Endothelial cell (in vitro differentiated cells): ENCODE results near the gene SHOC1. TPM values are rescaled to one million over a fixed set of nuclear protein-coding genes. Genes with fewer than 3 reads are reported as not detected.

Experiments used
- DNase-seq: peaks from one replicate; pipeline ENCODE4 v3.0.0; 2021; ENCODE audit warnings: low spot score
- H3K27ac Mint-ChIP-seq: one replicate; pipeline ENCODE4 v1.8.0; 2021; ENCODE audit warnings: mixed read lengths, inconsistent platforms; ENCODE audit not compliant: unreplicated experiment
- H3K27me3 Mint-ChIP-seq: one replicate; pipeline ENCODE4 v1.8.0; 2021; ENCODE audit warnings: mild to moderate bottlenecking, moderate library complexity, mixed read lengths, inconsistent platforms; ENCODE audit not compliant: unreplicated experiment
- H3K36me3 Mint-ChIP-seq: one replicate; pipeline ENCODE4 v1.8.0; 2021; ENCODE audit warnings: mild to moderate bottlenecking, low read depth, mixed read lengths, inconsistent platforms; ENCODE audit not compliant: unreplicated experiment
- H3K4me1 Mint-ChIP-seq: one replicate; pipeline ENCODE4 v1.8.0; 2021; ENCODE audit warnings: mild to moderate bottlenecking, mixed read lengths, inconsistent platforms; ENCODE audit not compliant: unreplicated experiment
- H3K4me3 Mint-ChIP-seq: one replicate; pipeline ENCODE4 v1.8.0; 2021; ENCODE audit warnings: mild to moderate bottlenecking, mixed read lengths, inconsistent platforms; ENCODE audit not compliant: unreplicated experiment
- H3K9me3 Mint-ChIP-seq: one replicate; pipeline ENCODE4 v1.8.0; 2021; ENCODE audit warnings: mixed read lengths, inconsistent platforms; ENCODE audit not compliant: unreplicated experiment
- CTCF ChIP-seq: fragments of 200-600 bp; sonication (generic); IDR thresholded peaks from one replicate; pipeline ENCODE4 v1.5.0; 2021; ENCODE audit warnings: antibody characterized with exemption; ENCODE audit not compliant: unreplicated experiment
- total RNA-seq: library from RNA; stranded (reverse); fragmentation: NEBNext Ultra II Directional; extraction: Animal tissue kit (Norgen Biotek cat#: 25700); gene quantifications from one replicate; pipeline ENCODE4 v1.2.1, GENCODE V29; 2021; ENCODE audit not compliant: unreplicated experiment

SHOC1 gene
- total RNA-seq, 1 donor from 2014 or later, result not detected

- DNase-seq, result no peak
- no peaks in the 10 kb centered on the region for H3K4me1 Mint-ChIP-seq
- no peaks in the 10 kb centered on the region for H3K36me3 Mint-ChIP-seq
- no peak overlapping the region for H3K27ac Mint-ChIP-seq
- no peak overlapping the region for H3K4me3 Mint-ChIP-seq
- peaks cover 2% of the 10 kb centered on the region for H3K27me3 Mint-ChIP-seq
- no peaks in the 10 kb centered on the region for H3K9me3 Mint-ChIP-seq
- TF ChIP-seq CTCF, result no peak
Observed at GRCh38 chr9:111831371-111832108, 36.8 kb upstream of the SHOC1 start.

- no peaks in the 10 kb centered on the region for H3K9me3 Mint-ChIP-seq
Observed at GRCh38 chr9:111828193-111828592, 33.5 kb upstream of the SHOC1 start.

GRCh38 chr9:111825468-111826145 is 30.9 kb upstream of the SHOC1 start:
- Mint-ChIP-seq H3K27me3 (no peaks in the 10 kb centered on the region), H3K27ac (no peak overlapping the region), H3K4me3 (no peak overlapping the region), H3K4me1 (no peaks in the 10 kb centered on the region), H3K36me3 (no peaks in the 10 kb centered on the region), H3K9me3 (no peaks in the 10 kb centered on the region)
- no peak for DNase-seq
- TF ChIP-seq CTCF, result no peak

More at GRCh38 chr9:111828193-111828592, 33.5 kb upstream of the SHOC1 start:
- H3K4me1 Mint-ChIP-seq, result no peaks in the 10 kb centered on the region
- H3K27ac Mint-ChIP-seq, result no peak overlapping the region
- H3K4me3 Mint-ChIP-seq, result no peak overlapping the region
- DNase-seq, result no peak
- H3K27me3 Mint-ChIP-seq, result no peaks in the 10 kb centered on the region
- no peaks in the 10 kb centered on the region for H3K36me3 Mint-ChIP-seq
- no peak for TF ChIP-seq CTCF

DNA sequence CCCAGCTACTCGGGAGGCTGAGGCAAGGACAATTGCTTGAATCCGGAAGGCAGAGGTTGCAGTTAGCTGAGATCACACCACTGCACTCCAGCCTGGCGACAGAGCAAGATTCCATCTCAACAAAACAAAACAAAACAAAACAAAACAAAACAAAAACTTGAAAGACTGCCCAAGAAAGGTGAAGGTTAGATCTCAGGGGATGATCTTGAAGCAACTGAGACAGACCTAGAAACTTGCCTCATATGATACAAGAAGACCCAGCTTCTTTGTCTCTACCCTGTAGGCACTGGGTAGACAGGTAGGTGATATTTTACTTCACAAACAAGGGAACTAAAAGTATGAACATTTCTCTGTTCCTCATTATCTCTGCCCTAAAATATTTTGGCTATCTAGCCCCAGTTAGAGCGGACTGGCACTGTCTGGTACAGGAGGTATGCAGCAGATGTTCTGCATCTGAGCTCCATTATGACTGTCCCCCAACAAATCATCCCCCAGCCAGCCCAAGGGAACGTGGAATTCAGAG is 26.3 kb upstream of the SHOC1 start:
- H3K27me3 Mint-ChIP-seq, result no peaks in the 10 kb centered on the region
- H3K27ac Mint-ChIP-seq, result no peak overlapping the region
- no peak overlapping the region for H3K4me3 Mint-ChIP-seq
- no peak for TF ChIP-seq CTCF
- no peaks in the 10 kb centered on the region for H3K36me3 Mint-ChIP-seq
- no peak for DNase-seq
- H3K4me1 Mint-ChIP-seq, result no peaks in the 10 kb centered on the region
- H3K9me3 Mint-ChIP-seq, result no peaks in the 10 kb centered on the region

DNA sequence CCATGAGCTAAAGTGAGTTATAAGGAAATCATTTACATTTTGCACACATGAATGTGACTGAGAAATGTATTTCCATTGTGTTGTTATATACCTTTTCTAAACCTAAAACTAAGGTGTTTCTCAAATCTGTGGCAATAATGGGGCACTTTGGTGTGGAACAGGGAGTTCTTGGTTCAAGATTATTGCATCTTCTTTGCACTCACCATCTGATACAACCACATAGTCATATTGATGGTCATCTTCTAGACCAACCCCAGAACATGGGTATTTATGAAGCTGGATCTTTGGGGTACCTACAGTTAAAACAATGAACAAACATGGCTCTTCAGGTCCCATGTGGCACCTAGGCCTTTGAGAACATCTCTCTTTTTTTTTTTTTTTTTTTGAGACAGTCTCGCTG is 24.6 kb upstream of the SHOC1 start:
- DNase-seq, result no peak
- no peaks in the 10 kb centered on the region for H3K27me3 Mint-ChIP-seq
- no peaks in the 10 kb centered on the region for H3K4me1 Mint-ChIP-seq
- no peaks in the 10 kb centered on the region for H3K36me3 Mint-ChIP-seq
- no peaks in the 10 kb centered on the region for H3K9me3 Mint-ChIP-seq
- no peak overlapping the region for H3K4me3 Mint-ChIP-seq
- no peak for TF ChIP-seq CTCF
- no peak overlapping the region for H3K27ac Mint-ChIP-seq
